ENCODE data around the gene KLK7.

The KLK7 gene

GRCh38 chr19:50983625-50984292, at the start of gene KLK7:
Gene KLK7, minus strand, starts transcription at chr19:50983917. Its CDS starts 1,518 bp downstream, at chr19:50982399.
- DNase-seq, result no peak

- DNase-seq, result no peak
These were observed 48.1 kb upstream of the KLK7 start for GRCh38 chr19:51031880-51032225.

GRCh38 chr19:51031220-51031879, 47.6 kb upstream of the KLK7 start:
- DNase-seq, result no peak

GRCh38 chr19:51030631-51031030, 46.9 kb upstream of the KLK7 start:
- no peak for DNase-seq

- no peak for DNase-seq
These were observed 46.0 kb upstream of the KLK7 start for GRCh38 chr19:51029718-51030117.

- DNase-seq, result no peak
These were observed 44.2 kb upstream of the KLK7 start for GRCh38 chr19:51027873-51028272.

GRCh38 chr19:51027126-51027806, 43.5 kb upstream of the KLK7 start:
- DNase-seq, result no peak

- no peak for DNase-seq
These were observed 42.8 kb upstream of the KLK7 start, which contains the start of gene KLK11 for GRCh38 chr19:51026554-51026831. Gene KLK11, minus strand, starts transcription at chr19:51026616. Its CDS starts 985 bp downstream, at chr19:51025631.

- no peak for DNase-seq
These were observed 42.3 kb upstream of the KLK7 start for GRCh38 chr19:51025809-51026553.

- no peak for DNase-seq
These were observed 41.7 kb upstream of the KLK7 start for GRCh38 chr19:51025401-51025800.

- DNase-seq, result no peak
These were observed 41.2 kb upstream of the KLK7 start for GRCh38 chr19:51024924-51025323.

GRCh38 chr19:51023946-51024345, 40.2 kb upstream of the KLK7 start:
- DNase-seq, result no peak

- no peak for DNase-seq
These were observed 38.8 kb upstream of the KLK7 start for GRCh38 chr19:51022526-51022925.

GRCh38 chr19:51020988-51021651, 37.4 kb upstream of the KLK7 start:
- peak in 1 of 2 experiments; percentile 10 for DNase-seq

- no peak for DNase-seq
These were observed 35.8 kb upstream of the KLK7 start, which contains the start of gene KLK10 for GRCh38 chr19:51019544-51019925. Gene KLK10, minus strand, starts transcription at chr19:51019709. Its CDS starts 579 bp downstream, at chr19:51019130.

- no peak for DNase-seq
These were observed 35.2 kb upstream of the KLK7 start for GRCh38 chr19:51018745-51019543.

GRCh38 chr19:51016798-51017683, 33.3 kb upstream of the KLK7 start:
- DNase-seq, result peak; percentile 69 to 73

GRCh38 chr19:51015691-51016267, 32.1 kb upstream of the KLK7 start:
- no peak for DNase-seq

- DNase-seq, result no peak
These were observed 30.5 kb upstream of the KLK7 start for GRCh38 chr19:51014242-51014641.

- DNase-seq, result no peak
These were observed 29.0 kb upstream of the KLK7 start for GRCh38 chr19:51012661-51013190.

Data from activated CD4-positive, alpha-beta T cell treated with anti-CD3 and anti-CD28 coated beads, Interleukin-2, amount 50 U/mL, for 48 hours (primary cell).